Peyer's patch (tissue), 4 donors: ENCODE results near the gene EIF2B1. TPM values are rescaled to one million over a fixed set of nuclear protein-coding genes. Genes with fewer than 3 reads are reported as not detected.

ENCODE experiments used
- DNase-seq, 3 donors: peaks; one replicate each; pipeline ENCODE4 v3.0.0-alpha.2; 2017 to 2019
- H3K27ac ChIP-seq, 4 donors: fragments of 200-600 bp; sonication (generic); one replicate each; pipeline ENCODE4 v1.5.1; 2016 to 2019
- H3K27me3 ChIP-seq, 2 donors: fragments of 200-600 bp; sonication (generic); one replicate each; pipeline ENCODE4 v1.5.1; 2019
- H3K36me3 ChIP-seq, 3 donors: fragments of 200-600 bp; sonication (generic); one replicate each; pipeline ENCODE4 v1.5.1; 2016 to 2019
- H3K4me1 ChIP-seq, 4 donors: fragments of 200-600 bp; sonication (generic); one replicate each; pipeline ENCODE4 v1.5.1; 2016 to 2019
- H3K4me3 ChIP-seq, 4 donors: fragments of 200-600 bp; sonication (generic); 1 replicate in 3 of 4; 2 replicates in 1 of 4; pipeline ENCODE4 v1.5.1; 2016 to 2019; ENCODE audit warnings: mild to moderate bottlenecking in 1 of 4
- H3K9me3 ChIP-seq, 4 donors: fragments of 200-600 bp; sonication (generic); one replicate each; pipeline ENCODE4 v1.5.1; 2016 to 2019; ENCODE audit warnings: mild to moderate bottlenecking in 1 of 4
- CTCF ChIP-seq, 6 experiments: fragments of 450-650 bp in 4 of 6; fragments of 200-600 bp in 2 of 6; sonication (generic) in 1 of 6; IDR thresholded peaks; one replicate each; pipeline ENCODE4 v1.5.1; 2017 to 2019; ENCODE audit warnings: antibody characterized with exemption in 6 of 6, mild to moderate bottlenecking in 3 of 6, moderate library complexity in 1 of 6
- POLR2A ChIP-seq, 2 donors: fragments of 450-650 bp; IDR thresholded peaks; one replicate each; pipeline ENCODE4 v1.5.1; 2017; ENCODE audit warnings: antibody characterized with exemption in 2 of 2, mild to moderate bottlenecking in 2 of 2, moderate library complexity in 2 of 2
- total RNA-seq, 4 donors: library from RNA; depleted of rRNA; stranded (reverse); fragments of >200 nt; gene quantifications; one replicate each; pipeline ENCODE4 v1.1.0, GENCODE V29; 2016

Gene EIF2B1
- total RNA-seq, 4 donors from 2014 or later = 89.1 to 113 (median 103) TPM

GRCh38 chr12:123671876-123672275 lies 38.4 kb upstream of the EIF2B1 start:
- no peaks in the 10 kb centered on the region for H3K27me3 ChIP-seq
- no peak overlapping the region for H3K27ac ChIP-seq
- H3K9me3 ChIP-seq = no peaks in the 10 kb centered on the region
- H3K36me3 ChIP-seq = peaks cover 0 to 8% (median 0%) of the 10 kb centered on the region in 3 donors
- peaks cover 0 to 8% (median 0%) of the 10 kb centered on the region in 4 donors for H3K4me1 ChIP-seq
- peak overlapping the region in 2 of 4 donors; percentile 72 to 85 for H3K4me3 ChIP-seq
- DNase-seq = no peak
- TF ChIP-seq POLR2A (IDR thresholded peaks at IDR 0.05) (no peak), CTCF (IDR thresholded peaks at IDR 0.05) (no peak)

- peak within 1 kb of the TSS; percentile 72 to 96 (median 84) for H3K4me3 ChIP-seq
- peak within 1 kb of the TSS in 1 of 4 donors; percentile 64 for H3K27ac ChIP-seq
- no peaks in the 10 kb centered on the region for H3K27me3 ChIP-seq
- H3K36me3 ChIP-seq = peaks cover 0 to 8% (median 0%) of the 10 kb centered on the region in 3 donors
- peak; percentile 95 to 97 (median 96) for DNase-seq
- H3K4me1 ChIP-seq = peaks cover 0 to 8% (median 0%) of the 10 kb centered on the region in 4 donors
- TF ChIP-seq CTCF (IDR thresholded peaks at IDR 0.05) (no peak), POLR2A (IDR thresholded peaks at IDR 0.05) (no peak)
- H3K9me3 ChIP-seq = no peaks in the 10 kb centered on the region
These were observed 37.6 kb upstream of the EIF2B1 start, which contains the start of gene TCTN2 for GRCh38 chr12:123670882-123671728. Gene TCTN2 (plus strand): TSS chr12:123671113. CDS start chr12:123671241, 128 bp downstream.

- TF ChIP-seq CTCF (IDR thresholded peaks at IDR 0.05) (no peak), POLR2A (IDR thresholded peaks at IDR 0.05) (no peak)
These were observed 34.3 kb upstream of the EIF2B1 start for GRCh38 chr12:123667771-123668170.

GRCh38 chr12:123659996-123660727 lies 26.7 kb upstream of the EIF2B1 start:
- TF ChIP-seq POLR2A (IDR thresholded peaks at IDR 0.05) = no peak
- TF ChIP-seq CTCF (IDR thresholded peaks at IDR 0.05) = no peak
- Histone ChIP-seq H3K27ac (no peak overlapping the region), H3K4me3 (no peak overlapping the region), H3K36me3 (peaks cover 0 to 23% (median 0%) of the 10 kb centered on the region in 3 donors), H3K4me1 (no peaks in the 10 kb centered on the region), H3K9me3 (no peaks in the 10 kb centered on the region), H3K27me3 (no peaks in the 10 kb centered on the region)
- DNase-seq = no peak

More at GRCh38 chr12:123667771-123668170, 34.3 kb upstream of the EIF2B1 start:
- no peak for DNase-seq
- H3K27ac ChIP-seq = no peak overlapping the region
- no peaks in the 10 kb centered on the region for H3K9me3 ChIP-seq
- peaks cover 0 to 8% (median 0%) of the 10 kb centered on the region in 4 donors for H3K4me1 ChIP-seq
- no peaks in the 10 kb centered on the region for H3K27me3 ChIP-seq
- no peaks in the 10 kb centered on the region for H3K36me3 ChIP-seq
- no peak overlapping the region for H3K4me3 ChIP-seq

GRCh38 chr12:123657211-123657610 lies 23.7 kb upstream of the EIF2B1 start:
- no peak overlapping the region for H3K27ac ChIP-seq
- H3K4me3 ChIP-seq = no peak overlapping the region
- TF ChIP-seq POLR2A (IDR thresholded peaks at IDR 0.05) = no peak
- no peak for TF ChIP-seq CTCF (IDR thresholded peaks at IDR 0.05)
- DNase-seq = no peak
- no peaks in the 10 kb centered on the region for H3K4me1 ChIP-seq
- H3K27me3 ChIP-seq = no peaks in the 10 kb centered on the region
- no peaks in the 10 kb centered on the region for H3K9me3 ChIP-seq
- peaks cover 0 to 37% (median 0%) of the 10 kb centered on the region in 3 donors for H3K36me3 ChIP-seq
